GM12892 (cell line): Measurements from ENCODE around the gene BPGM.
"Not testable (repeated sequence)": the region's sequence is repeated elsewhere in the genome, so short reads cannot be mapped to it uniquely, and the experiment has no call there.

ENCODE experiments used
- DNase-seq: peaks from one replicate; pipeline ENCODE4 v3.0.0; 2011; ENCODE audit not compliant: insufficient read length
- FAIRE-seq: peaks from 2 replicates; lab custom pipeline; 2011; peaks lifted over from hg19 to GRCh38; lab: Jason Lieb, UNC
- POLR2A ChIP-seq: IDR thresholded peaks from 2 replicates; pipeline ENCODE4 v1.6.1; 2011; ENCODE audit warnings: low read depth, low read length, control low read depth
- POLR2AphosphoS5 ChIP-seq: IDR thresholded peaks from 2 replicates; pipeline ENCODE4 v1.6.1; 2011; ENCODE audit warnings: low read depth, low read length, control low read depth
- TAF1 ChIP-seq: IDR thresholded peaks from 2 replicates; pipeline ENCODE4 v1.6.1; 2011; ENCODE audit warnings: low read depth, mild to moderate bottlenecking, control low read depth, low read length, borderline replicate concordance

Gene BPGM

GRCh38 chr7:134648456-134648855 lies 1.8 kb downstream of the BPGM start:
- no peak for FAIRE-seq
- no peak for DNase-seq
- TF ChIP-seq TAF1 (no peak), POLR2AphosphoS5 (no peak), POLR2A (no peak)

GRCh38 chr7:134649226-134649775 lies 2.6 kb downstream of the BPGM start:
- DNase-seq (no peak), FAIRE-seq (no peak)
- TF ChIP-seq TAF1, result no peak
- TF ChIP-seq POLR2AphosphoS5, result no peak
- no peak for TF ChIP-seq POLR2A

GRCh38 chr7:134651991-134652390 lies 5.3 kb downstream of the BPGM start:
- no peak for DNase-seq
- FAIRE-seq, result no peak
- no peak for TF ChIP-seq TAF1
- TF ChIP-seq POLR2AphosphoS5, result no peak
- no peak for TF ChIP-seq POLR2A

- DNase-seq, result no peak
- no peak for FAIRE-seq
- no peak for TF ChIP-seq POLR2A
- no peak for TF ChIP-seq TAF1
Measured at GRCh38 chr7:134654104-134654775, 7.6 kb downstream of the BPGM start.

GRCh38 chr7:134657526-134657925 lies 10.9 kb downstream of the BPGM start:
- TF ChIP-seq POLR2AphosphoS5 (no peak), POLR2A (no peak), TAF1 (no peak)
- FAIRE-seq (no peak), DNase-seq (no peak)

- no peak for FAIRE-seq
- no peak for TF ChIP-seq POLR2A
- TF ChIP-seq TAF1, result no peak
- no peak for TF ChIP-seq POLR2AphosphoS5
- no peak for DNase-seq
Measured at GRCh38 chr7:134660242-134660785, 13.7 kb downstream of the BPGM start.

- DNase-seq (no peak), FAIRE-seq (no peak)
- TF ChIP-seq POLR2A, result no peak
- TF ChIP-seq TAF1, result no peak
- TF ChIP-seq POLR2AphosphoS5, result no peak
Measured at GRCh38 chr7:134660961-134661376, 14.3 kb downstream of the BPGM start.

- FAIRE-seq, result no peak
- TF ChIP-seq POLR2AphosphoS5 (no peak), POLR2A (no peak), TAF1 (no peak)
- DNase-seq, result no peak
Measured at GRCh38 chr7:134662166-134662870, 15.7 kb downstream of the BPGM start.

GRCh38 chr7:134662871-134663205 lies 16.2 kb downstream of the BPGM start:
- TF ChIP-seq TAF1 (no peak), POLR2A (no peak), POLR2AphosphoS5 (no peak)
- DNase-seq (no peak), FAIRE-seq (no peak)

GRCh38 chr7:134665045-134665444 lies 18.4 kb downstream of the BPGM start:
- not testable (repeated sequence) for FAIRE-seq, DNase-seq

- DNase-seq, result no peak
- no peak for FAIRE-seq
- TF ChIP-seq POLR2A (no peak), POLR2AphosphoS5 (no peak), TAF1 (no peak)
Measured at GRCh38 chr7:134667899-134668298, 21.2 kb downstream of the BPGM start.

- no peak for DNase-seq
- no peak for TF ChIP-seq POLR2A
- no peak for TF ChIP-seq POLR2AphosphoS5
- no peak for TF ChIP-seq TAF1
- no peak for FAIRE-seq
Measured at GRCh38 chr7:134669388-134669787, 22.7 kb downstream of the BPGM start.

GRCh38 chr7:134669845-134670373 lies 23.3 kb downstream of the BPGM start:
- no peak for DNase-seq
- FAIRE-seq, result peak; percentile 38
- TF ChIP-seq POLR2A (no peak), TAF1 (no peak), POLR2AphosphoS5 (no peak)

- TF ChIP-seq TAF1 (no peak), POLR2AphosphoS5 (no peak)
- DNase-seq (no peak), FAIRE-seq (no peak)
Measured at GRCh38 chr7:134671609-134672008, 25.0 kb downstream of the BPGM start.
